HL-60 (cell line): ENCODE measurements around the gene MDP1.

ENCODE experiments used
- CTCF ChIP-seq: IDR thresholded peaks from one replicate; pipeline ENCODE4 v1.5.1; 2011; ENCODE audit warnings: low read length, control low read depth, inconsistent platforms; ENCODE audit not compliant: insufficient read depth
- POLR2AphosphoS5 ChIP-seq: IDR thresholded peaks from 2 replicates; pipeline ENCODE4 v1.6.1; 2012; ENCODE audit warnings: low read depth
- REST ChIP-seq: IDR thresholded peaks from 2 replicates; pipeline ENCODE4 v1.6.1; 2012; ENCODE audit warnings: low read depth; ENCODE audit not compliant: insufficient replicate concordance

- TF ChIP-seq CTCF = peak; percentile 10
- peak; percentile 95 for TF ChIP-seq POLR2AphosphoS5
- no peak for TF ChIP-seq REST
Observed at GRCh38 chr14:24215495-24216344, at the start of gene MDP1.
